A549 treated with GW870086 at 1 μM for 4 hours (cell line): ENCODE data around the gene CPT1B. TPM values are rescaled to one million over a fixed set of nuclear protein-coding genes. Genes with fewer than 3 reads are reported as not detected.

Source experiments
- total RNA-seq: library from RNA; stranded (reverse); fragments of 200-300 nt; extraction: Qiagen RNA extraction; gene quantifications from 5 replicates; pipeline ENCODE4 v1.2.3, GENCODE V29; 2022; ENCODE audit warnings: low read depth

Gene CPT1B
- 7.6 to 13.7 TPM (median 11.2 TPM) in 5 replicates for total RNA-seq

GRCh38 chr22:50577987-50578775 lies at the start of gene CPT1B:
TSS of gene CPT1B (minus strand) at chr22:50578427. CDS start at chr22:50577915, 512 bp downstream.

GRCh38 chr22:50600538-50600937 lies 22.3 kb upstream of the CPT1B start, which contains the start of gene MAPK8IP2:
TSS of gene MAPK8IP2 (plus strand) at chr22:50600793. CDS start at chr22:50600819, 26 bp downstream.

DNA sequence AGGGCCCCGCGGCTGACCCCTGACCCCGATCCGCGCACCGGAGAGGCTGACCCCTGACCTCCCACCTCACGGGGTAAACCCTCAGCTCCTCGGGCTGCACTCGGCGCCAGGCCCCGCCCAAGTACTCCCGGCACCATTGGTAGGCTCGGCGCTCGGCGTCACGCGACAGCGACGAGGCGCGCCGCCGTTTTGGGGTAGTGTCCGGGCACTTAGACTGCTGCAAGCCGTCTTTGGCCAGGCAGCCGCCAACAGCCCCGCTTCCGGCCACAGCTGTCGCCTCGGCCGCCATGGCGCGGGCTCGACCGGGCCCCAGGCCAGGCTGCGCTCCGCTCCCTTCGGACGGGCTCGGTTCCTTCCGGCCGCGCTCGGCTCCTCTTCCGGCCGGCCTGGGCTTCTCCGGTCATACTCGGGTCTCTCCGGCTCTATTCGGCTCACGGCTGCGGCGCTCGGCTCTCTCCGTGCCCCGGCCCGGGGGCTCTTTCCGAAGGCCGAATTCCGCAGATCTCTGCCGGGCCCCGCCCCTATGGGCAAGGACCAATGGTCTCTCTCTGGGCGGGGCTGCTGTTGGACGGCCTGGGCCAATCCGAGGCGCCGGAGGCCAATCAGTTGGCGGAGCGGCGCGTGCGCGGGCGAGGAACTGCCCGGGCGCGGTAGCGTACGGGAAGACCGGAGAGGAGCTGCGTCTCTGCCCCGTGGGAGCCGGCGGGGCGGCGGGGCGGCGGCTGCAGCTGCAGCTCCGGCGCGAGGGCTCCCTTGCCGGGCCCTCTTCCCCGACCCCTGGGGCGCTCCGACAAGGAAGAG lies 4.5 kb upstream of the CPT1B start, which contains the start of gene CHKB:
Gene CHKB (minus strand): TSS at position 357 of the 801 bp plus-strand sequence. CDS start 68 bp downstream, at position 289.

GRCh38 chr22:50562523-50563412 lies 15.5 kb downstream of the CPT1B start, which contains the start of gene SYCE3:
TSS of gene SYCE3 (minus strand) at chr22:50562919. CDS start at chr22:50556405, 6,514 bp downstream.

GRCh38 chr22:50545522-50546325 lies 32.5 kb downstream of the CPT1B start, which contains the start of gene KLHDC7B:
TSS of gene KLHDC7B (plus strand) at chr22:50545899. CDS start at chr22:50546244, 345 bp downstream.

GRCh38 chr22:50529897-50530579 lies 48.2 kb downstream of the CPT1B start, which contains the start of gene TYMP:
TSS of gene TYMP (minus strand) at chr22:50530012. CDS start at chr22:50529709, 303 bp downstream.

GRCh38 chr22:50525104-50525857 lies 52.9 kb downstream of the CPT1B start, which contains the start of gene SCO2:
TSS of gene SCO2 (minus strand) at chr22:50525598. CDS start at chr22:50524411, 1,187 bp downstream.

Other genes with a start within 250 kb of the CPT1B start
- gene PPP6R2, start 235.1 kb downstream of the CPT1B start, total RNA-seq: 10.3 to 13.6 TPM (median 13.2 TPM) in 5 replicates
- 17.3 to 26.0 TPM (median 23.4 TPM) in 5 replicates for gene SBF1, start 103.4 kb downstream of the CPT1B start, total RNA-seq
- gene ADM2, start 96.9 kb downstream of the CPT1B start, total RNA-seq: 0.57 to 0.71 TPM (median 0.64 TPM) in 5 replicates
- gene MIOX, start 91.6 kb downstream of the CPT1B start, total RNA-seq: 0.09 TPM in 1 of 5 replicates, not detected in the others
- 34.6 to 48.2 TPM (median 46.9 TPM) in 5 replicates for gene LMF2, start 70.7 kb downstream of the CPT1B start, total RNA-seq
- gene NCAPH2, start 70.2 kb downstream of the CPT1B start, total RNA-seq: 32.6 to 42.7 TPM (median 36.6 TPM) in 5 replicates
- gene SCO2, start 52.8 kb downstream of the CPT1B start, total RNA-seq: 3.0 to 6.3 TPM (median 5.7 TPM) in 5 replicates
- 11.7 to 19.6 TPM (median 17.7 TPM) in 5 replicates for gene TYMP, start 48.4 kb downstream of the CPT1B start, total RNA-seq
- gene KLHDC7B, start 32.5 kb downstream of the CPT1B start, total RNA-seq: not detected in 5 replicates
- 0.40 to 0.80 TPM (median 0.75 TPM) in 3 of 5 replicates, not detected in the others for gene SYCE3, start 15.5 kb downstream of the CPT1B start, total RNA-seq
- 12.2 to 23.0 TPM (median 17.5 TPM) in 5 replicates for gene CHKB, start 4.4 kb upstream of the CPT1B start, total RNA-seq
- gene MAPK8IP2, start 22.4 kb upstream of the CPT1B start, total RNA-seq: 2.9 to 3.9 TPM (median 3.7 TPM) in 5 replicates
- gene ARSA, start 49.7 kb upstream of the CPT1B start, total RNA-seq: 17.0 to 23.9 TPM (median 22.0 TPM) in 5 replicates
- 3.0 to 5.3 TPM (median 4.1 TPM) in 5 replicates for gene SHANK3, start 94.4 kb upstream of the CPT1B start, total RNA-seq
- 0.11 to 0.14 TPM in 2 of 5 replicates, not detected in the others for gene ACR, start 159.8 kb upstream of the CPT1B start, total RNA-seq
- 15.5 to 19.4 TPM (median 18.4 TPM) in 5 replicates for gene RABL2B, start 205.2 kb upstream of the CPT1B start, total RNA-seq